Progenitor cell of endocrine pancreas (in vitro differentiated cells): ENCODE results near the gene PF4V1. TPM values are rescaled to one million over a fixed set of nuclear protein-coding genes. Genes with fewer than 3 reads are reported as not detected.

Experiments used
- DNase-seq: peaks from one replicate; pipeline ENCODE4 v3.0.0; 2021; ENCODE audit warnings: low spot score; ENCODE audit not compliant: unreplicated experiment
- H3K27ac Mint-ChIP-seq: 2 replicates; pipeline ENCODE4 v1.8.0; 2021; ENCODE audit warnings: mild to moderate bottlenecking, moderate library complexity, mixed read lengths
- H3K27me3 Mint-ChIP-seq: 2 replicates; pipeline ENCODE4 v1.8.0; 2021; ENCODE audit warnings: mixed read lengths
- H3K36me3 Mint-ChIP-seq: 2 replicates; pipeline ENCODE4 v1.8.0; 2022; ENCODE audit warnings: mixed read lengths; ENCODE audit not compliant: insufficient read depth
- H3K4me1 Mint-ChIP-seq: 2 replicates; pipeline ENCODE4 v1.8.0; 2021; ENCODE audit warnings: low read depth, mixed read lengths
- H3K4me3 Mint-ChIP-seq: 2 replicates; pipeline ENCODE4 v1.8.0; 2021; ENCODE audit warnings: low read depth, mild to moderate bottlenecking, moderate library complexity, mixed read lengths
- H3K9me3 Mint-ChIP-seq: 2 replicates; pipeline ENCODE4 v1.8.0; 2021; ENCODE audit warnings: low read depth, mixed read lengths
- CTCF ChIP-seq: fragments of 200-600 bp; sonication (generic); IDR thresholded peaks from one replicate; pipeline ENCODE4 v1.5.0; 2021; ENCODE audit warnings: antibody characterized with exemption, mild to moderate bottlenecking; ENCODE audit not compliant: unreplicated experiment
- total RNA-seq: library from RNA; stranded (reverse); gene quantifications from 2 replicates; pipeline ENCODE4 v1.2.1, GENCODE V29; 2021

The PF4V1 gene
- total RNA-seq, 1 donor from 2014 or later: not detected

GRCh38 chr4:73902817-73903547, 49.9 kb downstream of the PF4V1 start:
- H3K36me3 Mint-ChIP-seq: no peaks in the 10 kb centered on the region
- peaks cover 4% of the 10 kb centered on the region for H3K4me1 Mint-ChIP-seq
- DNase-seq: no peak
- no peaks in the 10 kb centered on the region for H3K9me3 Mint-ChIP-seq
- H3K4me3 Mint-ChIP-seq: no peak overlapping the region
- H3K27ac Mint-ChIP-seq: peak overlapping the region; percentile 7
- no peak for TF ChIP-seq CTCF
- H3K27me3 Mint-ChIP-seq: no peaks in the 10 kb centered on the region

Other genes with a start within 250 kb of the PF4V1 start
- 10.1 and 10.6 TPM in 2 replicates for gene RASSF6, start 232.9 kb upstream of the PF4V1 start, total RNA-seq
- gene CXCL8, start 112.7 kb upstream of the PF4V1 start, total RNA-seq: 0.84 and 1.1 TPM in 2 replicates
- gene CXCL6, start 16.6 kb upstream of the PF4V1 start, total RNA-seq: 0.44 and 1.1 TPM in 2 replicates
- gene CXCL1, start 16.1 kb downstream of the PF4V1 start, total RNA-seq: 2.7 and 3.6 TPM in 2 replicates
- 1.2 TPM in 1 of 2 replicates, not detected in the other for gene PF4, start 128.7 kb downstream of the PF4V1 start, total RNA-seq
- gene PPBP, start 134.9 kb downstream of the PF4V1 start, total RNA-seq: not detected in 2 replicates
- gene CXCL5, start 145.4 kb downstream of the PF4V1 start, total RNA-seq: 0.34 and 0.58 TPM in 2 replicates
- 1.7 and 1.8 TPM in 2 replicates for gene CXCL3, start 185.4 kb downstream of the PF4V1 start, total RNA-seq
- 0.50 and 0.78 TPM in 2 replicates for gene CXCL2, start 245.9 kb downstream of the PF4V1 start, total RNA-seq